C4-2B (cell line): ENCODE measurements around the gene PRPF19.

ENCODE experiments used
- ZFX ChIP-seq: fragments of 450-650 bp; IDR thresholded peaks from 2 replicates; pipeline ENCODE4 v1.6.1; 2017
- TF ChIP-seq, protein P1 (sequence below): fragments of 450-650 bp; conservative IDR thresholded peaks from 2 replicates; pipeline ENCODE4 v1.5.1; 2017; ENCODE audit warnings: mild to moderate bottlenecking

DNA sequence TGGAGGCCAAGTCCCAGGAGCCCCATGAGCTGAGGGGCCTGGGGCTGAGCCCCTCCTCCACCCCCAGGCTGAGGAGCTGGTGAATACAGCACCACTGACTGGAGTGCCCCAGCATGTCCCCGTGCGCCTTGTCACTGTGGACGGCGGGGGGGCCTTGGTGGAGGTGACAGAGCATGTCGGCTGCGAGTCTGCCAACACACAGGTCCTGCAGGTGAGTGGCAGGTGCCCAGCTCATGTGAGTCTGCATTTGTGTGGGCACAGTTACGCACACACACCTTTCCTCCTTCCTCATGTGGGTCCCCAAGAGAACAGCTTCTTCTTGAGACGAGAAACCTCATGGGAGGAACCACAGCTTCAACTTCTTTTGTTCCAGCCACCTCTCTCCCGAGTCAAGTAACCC lies 25.5 kb upstream of the PRPF19 start:
- TF ChIP-seq, protein P1, sequence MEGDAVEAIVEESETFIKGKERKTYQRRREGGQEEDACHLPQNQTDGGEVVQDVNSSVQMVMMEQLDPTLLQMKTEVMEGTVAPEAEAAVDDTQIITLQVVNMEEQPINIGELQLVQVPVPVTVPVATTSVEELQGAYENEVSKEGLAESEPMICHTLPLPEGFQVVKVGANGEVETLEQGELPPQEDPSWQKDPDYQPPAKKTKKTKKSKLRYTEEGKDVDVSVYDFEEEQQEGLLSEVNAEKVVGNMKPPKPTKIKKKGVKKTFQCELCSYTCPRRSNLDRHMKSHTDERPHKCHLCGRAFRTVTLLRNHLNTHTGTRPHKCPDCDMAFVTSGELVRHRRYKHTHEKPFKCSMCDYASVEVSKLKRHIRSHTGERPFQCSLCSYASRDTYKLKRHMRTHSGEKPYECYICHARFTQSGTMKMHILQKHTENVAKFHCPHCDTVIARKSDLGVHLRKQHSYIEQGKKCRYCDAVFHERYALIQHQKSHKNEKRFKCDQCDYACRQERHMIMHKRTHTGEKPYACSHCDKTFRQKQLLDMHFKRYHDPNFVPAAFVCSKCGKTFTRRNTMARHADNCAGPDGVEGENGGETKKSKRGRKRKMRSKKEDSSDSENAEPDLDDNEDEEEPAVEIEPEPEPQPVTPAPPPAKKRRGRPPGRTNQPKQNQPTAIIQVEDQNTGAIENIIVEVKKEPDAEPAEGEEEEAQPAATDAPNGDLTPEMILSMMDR: no peak
- no peak for TF ChIP-seq ZFX
